ENCODE measurements around the gene APOL1.

The APOL1 gene

GRCh38 chr22:36305813-36306212 is 52.9 kb downstream of the APOL1 start:
- Histone ChIP-seq H3K4me3 (ENCODE audit: low read length, poor library complexity, severe bottlenecking) (no peak overlapping the region), H3F3A (ENCODE audit: low read depth) (no peaks in the 10 kb centered on the region; the same call in 1 of the 2 replicates), H3K9me2 (replicated peaks; ENCODE audit: low read depth, low read length) (no peaks in the 10 kb centered on the region), H3K4me1 (ENCODE audit: insufficient read depth, low read length, poor library complexity, severe bottlenecking) (no peaks in the 10 kb centered on the region), H3K36me3 (ENCODE audit: insufficient read depth, low read length) (peaks cover 97% of the 10 kb centered on the region; the same call in 1 of the 2 replicates), H3K79me2 (ENCODE audit: insufficient read depth, low read length) (no peaks in the 10 kb centered on the region), H3K9ac (ENCODE audit: low read depth, low read length, poor library complexity, severe bottlenecking) (no peak overlapping the region), H3K27me3 (ENCODE audit: insufficient read depth, low read length, poor library complexity, severe bottlenecking) (no peaks in the 10 kb centered on the region), H3K9me3 (ENCODE audit: insufficient read depth, low read depth, low read length) (no peaks in the 10 kb centered on the region), H2AFZ (ENCODE audit: low read length) (no peak overlapping the region), H3K4me2 (ENCODE audit: low read depth, low read length, poor library complexity, severe bottlenecking) (no peak overlapping the region), H4K20me1 (ENCODE audit: insufficient read depth, low read length, poor library complexity, severe bottlenecking) (peaks cover 6% of the 10 kb centered on the region)
- TF ChIP-seq, protein P1, sequence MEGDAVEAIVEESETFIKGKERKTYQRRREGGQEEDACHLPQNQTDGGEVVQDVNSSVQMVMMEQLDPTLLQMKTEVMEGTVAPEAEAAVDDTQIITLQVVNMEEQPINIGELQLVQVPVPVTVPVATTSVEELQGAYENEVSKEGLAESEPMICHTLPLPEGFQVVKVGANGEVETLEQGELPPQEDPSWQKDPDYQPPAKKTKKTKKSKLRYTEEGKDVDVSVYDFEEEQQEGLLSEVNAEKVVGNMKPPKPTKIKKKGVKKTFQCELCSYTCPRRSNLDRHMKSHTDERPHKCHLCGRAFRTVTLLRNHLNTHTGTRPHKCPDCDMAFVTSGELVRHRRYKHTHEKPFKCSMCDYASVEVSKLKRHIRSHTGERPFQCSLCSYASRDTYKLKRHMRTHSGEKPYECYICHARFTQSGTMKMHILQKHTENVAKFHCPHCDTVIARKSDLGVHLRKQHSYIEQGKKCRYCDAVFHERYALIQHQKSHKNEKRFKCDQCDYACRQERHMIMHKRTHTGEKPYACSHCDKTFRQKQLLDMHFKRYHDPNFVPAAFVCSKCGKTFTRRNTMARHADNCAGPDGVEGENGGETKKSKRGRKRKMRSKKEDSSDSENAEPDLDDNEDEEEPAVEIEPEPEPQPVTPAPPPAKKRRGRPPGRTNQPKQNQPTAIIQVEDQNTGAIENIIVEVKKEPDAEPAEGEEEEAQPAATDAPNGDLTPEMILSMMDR (conservative IDR thresholded peaks at IDR 0.05; ENCODE audit: low read length), result no peak
- TF ChIP-seq EZH2phosphoT487 (IDR thresholded peaks at IDR 0.05; ENCODE audit: borderline replicate concordance), result no peak

DNA sequence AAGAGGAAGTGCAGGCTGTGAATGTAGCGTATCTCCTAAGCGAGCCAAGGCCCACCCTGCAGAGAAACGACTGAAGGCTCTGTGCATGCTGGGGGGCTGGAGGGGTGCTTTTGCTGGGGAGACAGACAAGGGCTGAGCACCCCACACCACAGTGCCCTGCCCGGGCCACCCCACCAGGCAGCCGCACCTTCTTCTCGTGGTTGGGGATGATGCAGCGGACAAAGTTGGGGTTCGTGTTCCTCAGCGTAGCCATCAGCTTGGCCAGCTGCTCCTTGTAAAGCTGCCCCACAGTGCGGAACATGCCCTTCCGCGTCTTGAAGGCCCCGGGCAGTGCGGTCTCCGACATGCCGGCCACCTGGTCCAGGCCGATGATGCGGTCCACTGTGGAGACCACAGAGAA is 53.3 kb downstream of the APOL1 start:
- Histone ChIP-seq H3K4me2 (ENCODE audit: low read depth, low read length, poor library complexity, severe bottlenecking) (no peak overlapping the region), H4K20me1 (ENCODE audit: insufficient read depth, low read length, poor library complexity, severe bottlenecking) (peaks cover 3% of the 10 kb centered on the region), H3K4me3 (ENCODE audit: low read length, poor library complexity, severe bottlenecking) (no peak overlapping the region), H3K36me3 (ENCODE audit: insufficient read depth, low read length) (peaks cover 97% of the 10 kb centered on the region; the same call in 1 of the 2 replicates), H3K4me1 (ENCODE audit: insufficient read depth, low read length, poor library complexity, severe bottlenecking) (no peaks in the 10 kb centered on the region), H3K79me2 (ENCODE audit: insufficient read depth, low read length) (no peaks in the 10 kb centered on the region), H3K9me2 (replicated peaks; ENCODE audit: low read depth, low read length) (no peaks in the 10 kb centered on the region), H2AFZ (ENCODE audit: low read length) (no peak overlapping the region), H3K27me3 (ENCODE audit: insufficient read depth, low read length, poor library complexity, severe bottlenecking) (no peaks in the 10 kb centered on the region), H3K9ac (ENCODE audit: low read depth, low read length, poor library complexity, severe bottlenecking) (no peak overlapping the region), H3K9me3 (ENCODE audit: insufficient read depth, low read depth, low read length) (no peaks in the 10 kb centered on the region), H3F3A (ENCODE audit: low read depth) (no peaks in the 10 kb centered on the region; the same call in 1 of the 2 replicates)
- no peak for TF ChIP-seq EZH2phosphoT487 (IDR thresholded peaks at IDR 0.05; ENCODE audit: borderline replicate concordance)
- TF ChIP-seq, protein P1 (conservative IDR thresholded peaks at IDR 0.05; ENCODE audit: low read length), result no peak

DNA sequence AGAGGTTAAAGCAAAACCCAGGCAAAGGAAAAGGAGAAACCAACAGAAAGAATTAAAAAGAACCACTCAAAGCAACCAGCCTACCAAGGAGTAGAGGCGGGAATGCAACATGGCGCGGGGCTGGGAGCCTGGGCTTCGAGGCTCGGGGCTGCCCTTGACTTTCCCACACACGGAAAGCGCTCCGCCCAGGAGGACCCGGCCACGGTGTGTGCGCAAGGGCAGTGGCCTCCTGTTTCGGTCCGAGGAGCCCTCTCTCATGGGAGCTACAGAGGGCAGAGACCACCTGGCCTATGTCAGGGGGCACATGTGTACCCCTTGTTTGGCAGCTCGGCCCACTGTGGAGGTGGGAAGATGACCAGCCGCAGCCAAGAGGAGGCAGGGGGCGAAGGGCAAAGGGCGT is 55.9 kb downstream of the APOL1 start:
- H3K79me2 ChIP-seq (ENCODE audit: insufficient read depth, low read length), result no peaks in the 10 kb centered on the region
- no peak overlapping the region for H3K4me2 ChIP-seq (ENCODE audit: low read depth, low read length, poor library complexity, severe bottlenecking)
- no peaks in the 10 kb centered on the region for H3K9me2 ChIP-seq (replicated peaks; ENCODE audit: low read depth, low read length)
- no peak overlapping the region for H2AFZ ChIP-seq (ENCODE audit: low read length)
- H3K36me3 ChIP-seq (ENCODE audit: insufficient read depth, low read length), result peaks cover 99% of the 10 kb centered on the region
- no peaks in the 10 kb centered on the region for H3K27me3 ChIP-seq (ENCODE audit: insufficient read depth, low read length, poor library complexity, severe bottlenecking)
- H3K9me3 ChIP-seq (ENCODE audit: insufficient read depth, low read depth, low read length), result no peaks in the 10 kb centered on the region
- H4K20me1 ChIP-seq (ENCODE audit: insufficient read depth, low read length, poor library complexity, severe bottlenecking), result peaks cover 6% of the 10 kb centered on the region
- no peaks in the 10 kb centered on the region for H3K4me1 ChIP-seq (ENCODE audit: insufficient read depth, low read length, poor library complexity, severe bottlenecking)
- H3K4me3 ChIP-seq (ENCODE audit: low read length, poor library complexity, severe bottlenecking), result no peak overlapping the region
- H3F3A ChIP-seq (ENCODE audit: low read depth), result no peaks in the 10 kb centered on the region
- no peak overlapping the region for H3K9ac ChIP-seq (ENCODE audit: low read depth, low read length, poor library complexity, severe bottlenecking)
- no peak for TF ChIP-seq EZH2phosphoT487 (IDR thresholded peaks at IDR 0.05; ENCODE audit: borderline replicate concordance)
- TF ChIP-seq, protein P1 (conservative IDR thresholded peaks at IDR 0.05; ENCODE audit: low read length), result no peak
